GM18526 (cell line): ENCODE results near the gene LHFPL3.

Experiments
- POLR2A ChIP-seq: IDR thresholded peaks from 3 replicates; pipeline ENCODE4 v1.6.1; 2011; ENCODE audit not compliant: insufficient read length; ENCODE audit errors: extremely low read depth

LHFPL3 gene

GRCh38 chr7:104946338-104946737 is 617.9 kb downstream of the LHFPL3 start:
- TF ChIP-seq POLR2A: no peak

GRCh38 chr7:104950006-104950405 is 621.6 kb downstream of the LHFPL3 start:
- no peak for TF ChIP-seq POLR2A

- no peak for TF ChIP-seq POLR2A
These were observed 622.4 kb downstream of the LHFPL3 start for GRCh38 chr7:104950754-104951153.

GRCh38 chr7:104951546-104951945 is 623.1 kb downstream of the LHFPL3 start:
- no peak for TF ChIP-seq POLR2A

GRCh38 chr7:104955276-104955675 is 626.9 kb downstream of the LHFPL3 start:
- no peak for TF ChIP-seq POLR2A
